CD14-positive monocyte (primary cell): ENCODE results near the gene RAB6A. TPM values are rescaled to one million over a fixed set of nuclear protein-coding genes. Genes with fewer than 3 reads are reported as not detected.
A peak's percentile ranks its signal among the peaks of the same experiment; 100 is the strongest.

ENCODE experiments used
- DNase-seq, 3 donors: peaks; one replicate each; pipeline ENCODE4 v3.0.0-alpha.2; 2011 to 2022
- H2AFZ ChIP-seq: 2 replicates; pipeline ENCODE4 v1.6.0; 2012; ENCODE audit warnings: mild to moderate bottlenecking, low read depth, low read length, inconsistent platforms; ENCODE audit not compliant: insufficient read depth, poor library complexity, severe bottlenecking
- H3K27ac ChIP-seq, 2 donors: 1 replicate in 1 of 2; 2 replicates in 1 of 2; pipeline ENCODE4 v1.5.1; 2012 to 2013; ENCODE audit warnings: low read length in 2 of 2, control low read depth in 1 of 2, inconsistent platforms in 1 of 2, low read depth in 1 of 2, mild to moderate bottlenecking in 1 of 2
- H3K27me3 ChIP-seq, 2 donors: one replicate each; pipeline versions ENCODE4 v1.6.0 to v1.6.1; 2011 to 2013; ENCODE audit warnings: low read length in 2 of 2; ENCODE audit not compliant: control insufficient read depth in 2 of 2, insufficient read depth in 2 of 2
- H3K36me3 ChIP-seq, 2 donors: replicated peaks in 1 of 2; 1 replicate in 1 of 2; 2 replicates in 1 of 2; pipeline versions ENCODE4 v1.5.1 to v1.6.1; 2012 to 2013; ENCODE audit warnings: low read length in 2 of 2, control low read depth in 1 of 2, inconsistent platforms in 1 of 2, mild to moderate bottlenecking in 1 of 2; ENCODE audit not compliant: insufficient read depth in 2 of 2, control insufficient read depth in 1 of 2
- H3K4me1 ChIP-seq, 2 donors: 1 replicate in 1 of 2; 2 replicates in 1 of 2; pipeline versions ENCODE4 v1.5.1 to v1.6.1; 2012 to 2013; ENCODE audit warnings: low read length in 2 of 2, control low read depth in 1 of 2, inconsistent platforms in 1 of 2, mild to moderate bottlenecking in 1 of 2, moderate library complexity in 1 of 2; ENCODE audit not compliant: insufficient read depth in 2 of 2, control insufficient read depth in 1 of 2
- H3K4me2 ChIP-seq: replicated peaks from 2 replicates; pipeline ENCODE3; 2012; ENCODE audit warnings: low read length, moderate library complexity, mild to moderate bottlenecking; ENCODE audit not compliant: poor library complexity, severe bottlenecking; ENCODE audit errors: extremely low read depth
- H3K4me3 ChIP-seq, 3 experiments: fragments of 200-600 bp in 1 of 3; sonication (generic) in 1 of 3; replicated peaks in 1 of 3; 1 replicate in 2 of 3; 2 replicates in 1 of 3; pipeline ENCODE4 v1.5.1; 2011 to 2013; ENCODE audit warnings: low read length in 3 of 3, mild to moderate bottlenecking in 3 of 3, control low read depth in 2 of 3, low read depth in 2 of 3, inconsistent platforms in 1 of 3, moderate library complexity in 1 of 3
- H3K79me2 ChIP-seq: 2 replicates; pipeline ENCODE4 v1.6.0; 2012; ENCODE audit warnings: mild to moderate bottlenecking, control low read depth, inconsistent platforms, low read length, moderate library complexity; ENCODE audit not compliant: insufficient read depth
- H3K9ac ChIP-seq: 2 replicates; pipeline ENCODE4 v1.6.0; 2017; ENCODE audit warnings: low read length, mild to moderate bottlenecking; ENCODE audit not compliant: insufficient read depth, poor library complexity, severe bottlenecking
- H3K9me3 ChIP-seq, 2 donors: replicated peaks in 1 of 2; 1 replicate in 1 of 2; 2 replicates in 1 of 2; pipeline versions ENCODE4 v1.5.1 to v1.6.1; 2012 to 2013; ENCODE audit warnings: low read length in 2 of 2, control low read depth in 1 of 2; ENCODE audit not compliant: control insufficient read depth in 1 of 2, insufficient read depth in 1 of 2
- H4K20me1 ChIP-seq: 2 replicates; pipeline ENCODE4 v1.6.0; 2012; ENCODE audit warnings: mild to moderate bottlenecking, low read length, control low read depth, moderate library complexity; ENCODE audit not compliant: insufficient read depth
- H3K27ac Mint-ChIP-seq, 7 donors: one replicate each; pipeline ENCODE4 v1.8.0; 2020; ENCODE audit warnings: mild to moderate bottlenecking in 7 of 7, mixed read lengths in 7 of 7, moderate library complexity in 6 of 7, inconsistent platforms in 2 of 7
- H3K27me3 Mint-ChIP-seq, 3 donors: one replicate each; pipeline ENCODE4 v1.8.0; 2021 to 2022; ENCODE audit warnings: low read depth in 3 of 3, mild to moderate bottlenecking in 3 of 3, mixed read lengths in 3 of 3, moderate library complexity in 3 of 3, inconsistent platforms in 1 of 3
- H3K36me3 Mint-ChIP-seq, 2 donors: one replicate each; pipeline ENCODE4 v1.8.0; 2020; ENCODE audit warnings: mixed read lengths in 2 of 2, inconsistent platforms in 1 of 2, mild to moderate bottlenecking in 1 of 2
- H3K4me1 Mint-ChIP-seq: one replicate; pipeline ENCODE4 v1.8.0; 2020; ENCODE audit warnings: mild to moderate bottlenecking, mixed read lengths
- H3K4me3 Mint-ChIP-seq, 2 donors: one replicate each; pipeline ENCODE4 v1.8.0; 2020; ENCODE audit warnings: mild to moderate bottlenecking in 2 of 2, mixed read lengths in 2 of 2, moderate library complexity in 1 of 2
- H3K9me3 Mint-ChIP-seq, 7 donors: one replicate each; pipeline ENCODE4 v1.8.0; 2020 to 2022; ENCODE audit warnings: mixed read lengths in 7 of 7, mild to moderate bottlenecking in 6 of 7, moderate library complexity in 6 of 7, inconsistent platforms in 2 of 7
- CTCF ChIP-seq: fragments of 200-600 bp; IDR thresholded peaks from one replicate; pipeline ENCODE4 v1.8.0; 2022; ENCODE audit warnings: antibody characterized with exemption, mild to moderate bottlenecking
- WGBS: methylation state at CpG from one replicate; pipeline ENCODE4 v1.1.5; 2013; ENCODE audit warnings: missing lambda C conversion rate; ENCODE audit not compliant: insufficient coverage; 5-methylcytosine and 5-hydroxymethylcytosine counted together
- intact Hi-C, 2 donors: fragments of 100-400 bp; cut with micrococcal nuclease; formaldehyde crosslinking; loops; one replicate each; pipeline versions ENCODE4 v1.15.0 to v1.15.1; 2023
- polyA plus RNA-seq, 3 donors: library from polyadenylated mRNA; depleted of rRNA in 1 of 3; unstranded in 2 of 3; stranded (reverse) in 1 of 3; fragments of 300-500 nt in 2 of 3; fragments of >200 nt in 1 of 3; fragmentation: Illumina TruSeq in 2 of 3; gene quantifications; 1 replicate in 2 of 3; 2 replicates in 1 of 3; pipeline ENCODE4 v1.2.3, GENCODE V29; 2012 to 2021

Gene RAB6A
- polyA plus RNA-seq, 3 donors = 38.3 to 91.3 (median 78.6) TPM

GRCh38 chr11:73625696-73626318 is 135.1 kb downstream of the RAB6A start:
- DNase-seq = peak; percentile 50 to 68 (median 68)
- H3K4me1 Mint-ChIP-seq = peaks cover 40% of the 10 kb centered on the region
- Histone ChIP-seq H4K20me1 (no peaks in the 10 kb centered on the region), H3K4me2 (no peak overlapping the region), H3K27ac (no peak overlapping the region), H3K4me3 (no peak overlapping the region), H3K9me3 (no peaks in the 10 kb centered on the region), H3K79me2 (no peaks in the 10 kb centered on the region), H3K4me1 (peaks cover 37 to 43% of the 10 kb centered on the region in 2 donors), H3K9ac (no peak overlapping the region), H2AFZ (no peak overlapping the region), H3K36me3 (no peaks in the 10 kb centered on the region), H3K27me3 (no peaks in the 10 kb centered on the region)
- H3K36me3 Mint-ChIP-seq = no peaks in the 10 kb centered on the region
- H3K9me3 Mint-ChIP-seq = peaks cover 0 to 3% (median 0%) of the 10 kb centered on the region in 7 donors
- H3K27ac Mint-ChIP-seq = peak overlapping the region in 1 of 7 donors; percentile 35
- H3K4me3 Mint-ChIP-seq = no peak overlapping the region
- peak; percentile 98 for TF ChIP-seq CTCF
- intact Hi-C loops = no loop called here
- peaks cover 3 to 5% (median 5%) of the 10 kb centered on the region in 3 donors for H3K27me3 Mint-ChIP-seq
- 27% methylated on average over 11 of the region's 19 CpGs for WGBS

Other genes with a start within 250 kb of the RAB6A start
- 10 to 100 TPM in 1 of 3 donors, 1 to 10 TPM in 2; 1.4 to 13.3 (median 2.1) TPM for gene FAM168A, start 163.0 kb downstream of the RAB6A start, polyA plus RNA-seq
- under 1 TPM; 0.05 to 0.88 (median 0.25) TPM for gene PLEKHB1, start 114.5 kb downstream of the RAB6A start, polyA plus RNA-seq
- 10 to 100 TPM; 17.8 to 43.1 (median 42.9) TPM for gene MRPL48, start 26.8 kb upstream of the RAB6A start, polyA plus RNA-seq
- gene COA4, start 115.8 kb upstream of the RAB6A start, polyA plus RNA-seq = 10 to 100 TPM; 46.6 to 57.7 (median 53.4) TPM
- 10 to 100 TPM; 12.0 to 13.7 (median 12.9) TPM for gene PAAF1, start 115.9 kb upstream of the RAB6A start, polyA plus RNA-seq
- not detected for gene DNAJB13, start 190.0 kb upstream of the RAB6A start, polyA plus RNA-seq
- 100 to 1,000 TPM; 496 to 665 (median 649) TPM for gene UCP2, start 221.8 kb upstream of the RAB6A start, polyA plus RNA-seq
- gene UCP3, start 248.0 kb upstream of the RAB6A start, polyA plus RNA-seq = 1 to 10 TPM in 1 of 3 donors, not detected in 2; 3.8 TPM